ENCODE measurements around the gene XAGE2.

The XAGE2 gene

DNA sequence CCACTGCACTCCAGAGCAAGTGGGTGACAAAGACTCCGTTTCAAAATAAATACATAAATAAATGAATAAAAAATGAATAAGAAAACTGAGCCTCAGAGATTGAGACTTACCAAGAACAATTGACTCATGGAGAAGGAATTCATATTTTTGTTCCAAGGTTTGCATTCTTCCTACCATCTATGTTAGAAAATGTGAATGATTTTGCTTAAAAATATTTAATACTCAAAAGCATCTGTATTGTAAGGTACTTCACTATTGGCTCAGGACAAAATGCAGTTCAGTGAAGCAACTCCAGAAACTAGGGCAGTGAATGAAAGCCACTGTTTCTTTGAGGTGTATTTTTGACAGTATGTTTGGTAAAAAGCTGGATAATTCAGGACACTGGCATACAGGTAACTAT is 54.1 kb downstream of the XAGE2 start:
- TF ChIP-seq POLR2AphosphoS5 (IDR thresholded peaks at IDR 0.05; ENCODE audit: low read depth, low read length) (no peak), FOXP2 (optimal IDR thresholded peaks at IDR 0.05; ENCODE audit: borderline replicate concordance, extremely low read depth, extremely low read length, insufficient read depth) (no peak), REST (IDR thresholded peaks at IDR 0.05; ENCODE audit: insufficient read depth in 1 of 2, low read depth in 2 of 2, low read length in 2 of 2) (no peak), SIN3A (IDR thresholded peaks at IDR 0.05; ENCODE audit: borderline replicate concordance, insufficient read depth, low read length) (no peak), TAF1 (IDR thresholded peaks at IDR 0.05; ENCODE audit: borderline replicate concordance, insufficient read depth, low read length) (no peak)

- TF ChIP-seq TAF1 (IDR thresholded peaks at IDR 0.05; ENCODE audit: borderline replicate concordance, insufficient read depth, low read length) = no peak
- TF ChIP-seq FOXP2 (optimal IDR thresholded peaks at IDR 0.05; ENCODE audit: borderline replicate concordance, extremely low read depth, extremely low read length, insufficient read depth) = no peak
- no peak for TF ChIP-seq SIN3A (IDR thresholded peaks at IDR 0.05; ENCODE audit: borderline replicate concordance, insufficient read depth, low read length)
- no peak for TF ChIP-seq POLR2AphosphoS5 (IDR thresholded peaks at IDR 0.05; ENCODE audit: low read depth, low read length)
- TF ChIP-seq REST (IDR thresholded peaks at IDR 0.05; ENCODE audit: insufficient read depth in 1 of 2, low read depth in 2 of 2, low read length in 2 of 2) = no peak
Measured at GRCh38 chrX:52424656-52425055, 55.8 kb downstream of the XAGE2 start.
